GM12891 (cell line): ENCODE measurements around the gene WFIKKN1.

ENCODE experiments used
- POLR2AphosphoS5 ChIP-seq: IDR thresholded peaks from 2 replicates; pipeline ENCODE4 v1.6.1; 2011; ENCODE audit warnings: low read depth, low read length, control low read depth
- TAF1 ChIP-seq: IDR thresholded peaks from 2 replicates; pipeline ENCODE4 v1.6.1; 2011; ENCODE audit warnings: low read depth, low read length, control low read depth

DNA sequence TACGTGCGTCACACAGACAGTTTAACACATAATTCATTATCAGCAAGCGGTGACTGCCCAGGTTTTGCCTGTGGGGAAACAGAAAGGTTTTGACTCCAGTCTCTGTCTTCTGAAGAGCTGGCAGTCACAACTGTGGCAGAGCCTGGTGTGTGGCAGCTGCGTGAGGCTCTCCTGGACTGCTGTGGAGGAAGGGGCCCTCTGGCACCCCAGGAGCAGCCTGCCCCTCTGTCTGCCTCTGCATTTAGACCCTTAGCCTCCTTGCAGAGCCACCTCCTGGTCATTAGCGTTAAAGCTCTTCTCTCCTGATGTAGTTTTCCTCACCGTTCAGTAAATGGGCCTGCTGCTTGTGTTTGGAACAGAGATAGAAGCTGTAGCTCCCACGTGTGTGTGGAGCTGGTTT, 30.0 kb upstream of the WFIKKN1 start:
- TF ChIP-seq POLR2AphosphoS5, result no peak
- no peak for TF ChIP-seq TAF1
